ENCODE results near the gene CXorf65.

CXorf65 gene

GRCh38 chrX:71067089-71067488, 39.5 kb downstream of the CXorf65 start:
- DNase-seq (ENCODE audit: low read depth in 2 of 2) = no peak

GRCh38 chrX:71060127-71060526, 46.4 kb downstream of the CXorf65 start:
- DNase-seq (ENCODE audit: low read depth in 2 of 2) = no peak

GRCh38 chrX:71057848-71058530, 48.6 kb downstream of the CXorf65 start:
- DNase-seq (ENCODE audit: low read depth in 2 of 2) = no peak

- DNase-seq (ENCODE audit: low read depth in 2 of 2) = no peak
Observed at GRCh38 chrX:71056867-71057266, 49.7 kb downstream of the CXorf65 start.

All from fibroblast of skin of left quadriceps (primary cell).